Brain microvascular endothelial cell (primary cell): ENCODE data around the gene SELENOH.

Source experiments
- DNase-seq: peaks from one replicate; pipeline ENCODE4 v3.0.0-alpha.2; 2020
- H3K27ac ChIP-seq: fragments of 250-450 bp; sonication (Bioruptor Pico); 2 replicates; pipeline ENCODE4 v1.5.1; 2020; ENCODE audit warnings: mild to moderate bottlenecking, moderate library complexity
- H3K27me3 ChIP-seq: fragments of 250-450 bp; sonication (Bioruptor Pico); replicated peaks from 2 replicates; pipeline ENCODE4 v1.5.1; 2020; ENCODE audit warnings: mild to moderate bottlenecking
- H3K36me3 ChIP-seq: fragments of 250-450 bp; sonication (Bioruptor Pico); replicated peaks from 2 replicates; pipeline ENCODE4 v1.5.1; 2020; ENCODE audit warnings: mild to moderate bottlenecking
- H3K4me3 ChIP-seq: 2 replicates; pipeline ENCODE4 v1.5.1; 2011; ENCODE audit warnings: low read depth, mild to moderate bottlenecking, control low read depth, low read length, moderate library complexity
- in situ Hi-C: cut with HindIII; loops from 2 replicates; pipeline ENCODE4 v1.10.0; 2017; ENCODE audit warnings: low sequenced_read_pairs, low pct_ligation_motif_present
- TF ChIP-seq, protein P1 (sequence below): IDR thresholded peaks from 2 replicates; pipeline ENCODE4 v1.5.1; 2011; ENCODE audit warnings: low read depth, mild to moderate bottlenecking, moderate library complexity, low read length, control low read depth, inconsistent platforms; ENCODE audit errors: missing control alignments

SELENOH gene, protein sequence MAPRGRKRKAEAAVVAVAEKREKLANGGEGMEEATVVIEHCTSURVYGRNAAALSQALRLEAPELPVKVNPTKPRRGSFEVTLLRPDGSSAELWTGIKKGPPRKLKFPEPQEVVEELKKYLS

DNA sequence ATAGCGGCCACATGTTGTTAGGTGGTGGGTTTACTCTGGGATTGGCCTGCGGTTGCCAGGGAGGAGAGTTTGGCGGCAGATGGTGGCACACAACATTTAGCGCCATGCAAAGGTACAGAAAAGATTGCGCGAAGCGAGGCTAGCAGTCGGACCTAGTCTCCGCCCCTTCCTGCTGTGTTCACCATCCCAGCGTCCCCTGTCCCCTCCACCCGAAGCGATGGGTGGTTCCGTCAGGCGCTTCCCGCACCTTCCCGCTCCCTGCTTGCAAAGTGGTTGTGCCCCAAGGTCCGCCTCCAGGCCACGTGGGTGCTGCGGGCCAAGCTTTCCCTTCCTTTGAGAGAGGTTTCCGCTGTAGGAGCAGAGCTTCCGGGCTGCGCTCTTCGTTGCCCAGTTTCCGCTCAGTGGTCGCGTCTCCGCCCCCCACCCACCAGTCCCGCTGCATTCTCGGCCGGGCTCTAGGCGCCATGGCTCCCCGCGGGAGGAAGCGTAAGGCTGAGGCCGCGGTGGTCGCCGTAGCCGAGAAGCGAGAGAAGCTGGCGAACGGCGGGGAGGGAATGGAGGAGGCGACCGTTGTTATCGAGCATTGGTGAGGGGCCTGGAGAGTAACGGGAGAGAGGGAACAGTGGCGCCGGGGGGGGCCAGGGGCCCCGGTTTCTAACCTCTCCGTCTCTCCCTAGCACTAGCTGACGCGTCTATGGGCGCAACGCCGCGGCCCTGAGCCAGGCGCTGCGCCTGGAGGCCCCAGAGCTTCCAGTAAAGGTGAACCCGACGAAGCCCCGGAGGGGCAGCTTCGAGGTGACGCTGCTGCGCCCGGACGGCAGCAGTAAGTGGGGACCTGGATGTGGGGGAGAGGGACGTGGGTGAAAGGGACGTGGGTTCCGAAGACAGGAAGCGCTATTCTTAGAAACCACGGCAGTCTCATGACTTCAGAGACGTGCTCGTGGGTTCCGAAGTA lies at the start of gene SELENOH:
SELENOH (plus strand) TSS at position 360 of the 955 bp plus-strand sequence; CDS start at position 465, 105 bp downstream.
- peak; percentile 97 for DNase-seq
- in situ Hi-C loops, result no loop called here
- H3K27me3 ChIP-seq, result no peaks in the 10 kb centered on the region
- H3K27ac ChIP-seq, result peak within 1 kb of the TSS; percentile 74
- peaks cover 37% of the 10 kb centered on the region for H3K36me3 ChIP-seq
- H3K4me3 ChIP-seq, result peak within 1 kb of the TSS; percentile 92
- TF ChIP-seq, protein P1, sequence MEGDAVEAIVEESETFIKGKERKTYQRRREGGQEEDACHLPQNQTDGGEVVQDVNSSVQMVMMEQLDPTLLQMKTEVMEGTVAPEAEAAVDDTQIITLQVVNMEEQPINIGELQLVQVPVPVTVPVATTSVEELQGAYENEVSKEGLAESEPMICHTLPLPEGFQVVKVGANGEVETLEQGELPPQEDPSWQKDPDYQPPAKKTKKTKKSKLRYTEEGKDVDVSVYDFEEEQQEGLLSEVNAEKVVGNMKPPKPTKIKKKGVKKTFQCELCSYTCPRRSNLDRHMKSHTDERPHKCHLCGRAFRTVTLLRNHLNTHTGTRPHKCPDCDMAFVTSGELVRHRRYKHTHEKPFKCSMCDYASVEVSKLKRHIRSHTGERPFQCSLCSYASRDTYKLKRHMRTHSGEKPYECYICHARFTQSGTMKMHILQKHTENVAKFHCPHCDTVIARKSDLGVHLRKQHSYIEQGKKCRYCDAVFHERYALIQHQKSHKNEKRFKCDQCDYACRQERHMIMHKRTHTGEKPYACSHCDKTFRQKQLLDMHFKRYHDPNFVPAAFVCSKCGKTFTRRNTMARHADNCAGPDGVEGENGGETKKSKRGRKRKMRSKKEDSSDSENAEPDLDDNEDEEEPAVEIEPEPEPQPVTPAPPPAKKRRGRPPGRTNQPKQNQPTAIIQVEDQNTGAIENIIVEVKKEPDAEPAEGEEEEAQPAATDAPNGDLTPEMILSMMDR, result no peak

DNA sequence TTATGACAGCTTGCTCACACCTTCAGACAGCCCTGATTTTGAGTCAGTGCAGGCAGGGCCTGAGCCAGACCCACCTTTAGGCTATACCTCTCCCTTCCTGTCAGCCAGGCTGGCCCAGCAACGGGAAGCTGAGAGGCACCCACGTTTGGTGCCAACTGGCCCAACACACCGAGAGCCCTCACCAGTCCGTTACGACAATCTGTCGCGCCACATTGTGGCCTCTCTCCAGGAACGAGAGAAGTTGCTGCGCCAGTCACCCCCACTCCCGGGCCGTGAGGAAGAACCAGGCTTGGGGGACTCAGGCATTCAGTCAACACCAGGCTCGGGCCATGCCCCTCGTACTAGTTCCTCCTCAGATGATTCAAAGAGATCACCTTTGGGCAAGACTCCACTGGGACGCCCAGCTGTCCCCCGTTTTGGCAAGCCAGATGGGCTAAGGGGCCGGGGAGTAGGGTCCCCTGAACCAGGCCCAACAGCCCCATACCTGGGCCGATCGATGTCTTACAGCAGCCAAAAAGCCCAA lies 42.4 kb upstream of the SELENOH start:
- H3K27me3 ChIP-seq, result no peaks in the 10 kb centered on the region
- in situ Hi-C loops, result no loop called here
- peaks cover 83% of the 10 kb centered on the region for H3K36me3 ChIP-seq
- no peak overlapping the region for H3K4me3 ChIP-seq
- H3K27ac ChIP-seq, result no peak overlapping the region
- TF ChIP-seq, protein P1, result no peak
- no peak for DNase-seq

DNA sequence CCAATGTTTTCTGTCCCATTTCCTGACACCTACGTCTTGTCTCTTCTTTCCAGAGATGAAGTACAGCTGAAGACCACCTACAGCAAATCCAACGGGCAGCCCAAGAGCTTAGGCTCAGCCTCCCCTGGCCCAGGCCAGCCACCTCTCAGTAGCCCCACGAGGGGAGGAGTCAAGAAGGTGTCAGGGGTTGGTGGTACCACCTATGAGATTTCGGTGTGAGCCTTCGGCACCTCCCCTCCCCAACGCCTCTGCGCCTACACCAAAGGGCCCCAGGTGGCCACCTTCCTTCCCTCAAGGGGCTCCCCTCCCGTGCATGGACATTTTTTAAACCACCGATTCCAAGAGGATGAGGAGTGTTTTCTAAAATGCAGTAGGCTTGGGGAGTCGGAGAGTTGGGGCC lies 41.5 kb upstream of the SELENOH start:
- in situ Hi-C loops, result no loop called here
- Histone ChIP-seq H3K36me3 (peaks cover 81% of the 10 kb centered on the region), H3K27me3 (no peaks in the 10 kb centered on the region), H3K4me3 (no peak overlapping the region), H3K27ac (no peak overlapping the region)
- DNase-seq, result no peak
- TF ChIP-seq, protein P1, result no peak

DNA sequence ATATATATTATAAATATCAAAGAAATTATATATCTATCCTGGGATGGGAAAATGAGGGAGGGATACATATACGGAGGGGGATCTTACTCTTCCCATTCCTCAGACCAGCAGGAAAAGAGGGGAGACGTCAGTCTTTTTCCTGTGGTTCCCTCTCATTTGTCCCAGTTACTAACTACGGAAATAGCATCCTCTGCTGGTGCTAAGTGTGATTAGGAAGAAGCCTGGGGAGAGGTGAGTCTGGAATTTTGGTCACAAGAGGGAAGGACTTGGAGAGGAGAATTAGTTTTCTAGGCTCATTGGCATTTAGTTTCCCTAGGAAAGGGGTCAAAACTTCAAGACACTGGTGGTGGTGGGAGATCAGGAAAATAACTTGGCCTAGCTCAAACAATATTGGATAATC lies 40.9 kb upstream of the SELENOH start:
- Histone ChIP-seq H3K27me3 (no peaks in the 10 kb centered on the region), H3K36me3 (peaks cover 80% of the 10 kb centered on the region), H3K4me3 (no peak overlapping the region), H3K27ac (no peak overlapping the region)
- TF ChIP-seq, protein P1, result peak; percentile 5
- in situ Hi-C loops, result no loop called here
- DNase-seq, result no peak

DNA sequence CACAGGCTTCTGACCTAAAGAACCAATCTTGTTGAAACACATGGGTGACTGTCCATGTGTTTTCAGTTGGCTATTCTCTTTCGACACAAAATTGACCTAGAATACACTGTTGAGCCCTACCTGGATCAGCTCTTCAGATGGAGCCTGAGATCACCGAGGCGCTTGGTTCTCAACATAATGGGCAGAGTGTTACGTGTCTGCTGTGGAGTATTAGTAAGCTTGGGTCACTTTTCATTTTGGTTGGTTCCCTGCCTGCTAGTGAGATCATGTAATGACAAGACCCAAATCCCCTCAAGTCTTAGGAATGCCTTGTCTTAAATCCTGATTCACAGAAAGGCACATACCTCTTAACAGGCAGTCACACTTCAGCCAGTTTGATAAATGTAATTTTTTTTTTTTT lies 38.0 kb upstream of the SELENOH start:
- in situ Hi-C loops, result no loop called here
- H3K27ac ChIP-seq, result no peak overlapping the region
- H3K36me3 ChIP-seq, result peaks cover 60% of the 10 kb centered on the region
- TF ChIP-seq, protein P1, result no peak
- no peak for DNase-seq
- H3K27me3 ChIP-seq, result no peaks in the 10 kb centered on the region
- H3K4me3 ChIP-seq, result no peak overlapping the region
